Erythroblast (primary cell): ENCODE data around the gene GRIK5.

Source experiments
- GATA1 ChIP-seq: IDR thresholded peaks from 2 replicates; pipeline ENCODE4 v1.6.1; 2011; ENCODE audit warnings: low read depth, mild to moderate bottlenecking, control low read depth, low read length, moderate library complexity
- POLR2A ChIP-seq: IDR thresholded peaks from 2 replicates; pipeline ENCODE4 v1.6.1; 2011; ENCODE audit warnings: mild to moderate bottlenecking, low read length

- TF ChIP-seq POLR2A (no peak), GATA1 (no peak)
These were observed 47.4 kb downstream of the GRIK5 start for GRCh38 chr19:42022616-42023015.
